IMR-90 (cell line): Measurements from ENCODE around the gene B4GALNT3. TPM values are rescaled to one million over a fixed set of nuclear protein-coding genes. Genes with fewer than 3 reads are reported as not detected.

Experiments used
- ATAC-seq: fragments of 200-7000 bp; cut with Tn5 transposase; 2 replicates; pipeline ENCODE4 v1.9.1; 2020; ENCODE audit warnings: low read depth, mild to moderate bottlenecking, moderate library complexity
- BruUV-seq: library from RNA; stranded (reverse); fragments of 400-500 nt; replicated peaks from 2 replicates; lab custom pipeline; 2021; lab: Mats Ljungman, UMichigan
- CTCF ChIA-PET: fragments of 300-600 bp; formaldehyde crosslinking; extraction: SDS; loops from one replicate; lab custom pipeline; 2021; ENCODE audit warnings: antibody characterized with exemption; lab: Yijun Ruan, JAX
- POLR2A ChIA-PET: fragments of 300-600 bp; sonication (Branson Sonifier 250); formaldehyde crosslinking; loops from one replicate; lab custom pipeline; 2022; ENCODE audit warnings: antibody characterized with exemption; ENCODE audit not compliant: unreplicated experiment; lab: Charles Lee
- DNase-seq: peaks from one replicate; pipeline ENCODE4 v3.0.0; 2013
- H2AFZ ChIP-seq: replicated peaks from 2 replicates; pipeline ENCODE3; 2013; ENCODE audit warnings: low read length, mild to moderate bottlenecking; ENCODE audit not compliant: poor library complexity
- H2AK5ac ChIP-seq: 2 replicates; pipeline ENCODE4 v1.6.1; 2013; ENCODE audit warnings: low read depth, low read length, inconsistent platforms
- H2AK9ac ChIP-seq: replicated peaks from 2 replicates; pipeline ENCODE3; 2013; ENCODE audit warnings: mild to moderate bottlenecking, low read depth, low read length, moderate library complexity; ENCODE audit not compliant: poor library complexity
- H2BK120ac ChIP-seq: 2 replicates; pipeline ENCODE4 v1.6.1; 2013; ENCODE audit warnings: low read depth, low read length, inconsistent platforms
- H2BK15ac ChIP-seq: 3 replicates; pipeline ENCODE4 v1.6.1; 2013; ENCODE audit warnings: low read depth, low read length, inconsistent platforms
- H2BK20ac ChIP-seq: 2 replicates; pipeline ENCODE4 v1.6.1; 2013; ENCODE audit warnings: low read depth, mild to moderate bottlenecking, inconsistent platforms, low read length, moderate library complexity
- H2BK5ac ChIP-seq: 2 replicates; pipeline ENCODE4 v1.6.1; 2013; ENCODE audit warnings: mild to moderate bottlenecking, low read depth, low read length, inconsistent platforms; ENCODE audit not compliant: poor library complexity, severe bottlenecking
- H3K14ac ChIP-seq: replicated peaks from 2 replicates; pipeline ENCODE4 v1.6.1; 2013; ENCODE audit warnings: low read depth, low read length, inconsistent platforms
- H3K18ac ChIP-seq: 2 replicates; pipeline ENCODE4 v1.6.1; 2013; ENCODE audit warnings: low read depth, low read length, control low read depth
- H3K23ac ChIP-seq: 2 replicates; pipeline ENCODE4 v1.6.1; 2013; ENCODE audit warnings: low read depth, low read length, inconsistent platforms
- H3K27ac ChIP-seq: 2 replicates; pipeline ENCODE4 v1.5.1; 2013; ENCODE audit warnings: mild to moderate bottlenecking, control low read depth, low read length; ENCODE audit not compliant: insufficient read depth
- H3K27me3 ChIP-seq: 2 replicates; pipeline ENCODE4 v1.6.1; 2013; ENCODE audit warnings: low read length; ENCODE audit not compliant: control insufficient read depth, insufficient read depth
- H3K36me3 ChIP-seq: 2 replicates; pipeline ENCODE4 v1.6.1; 2013; ENCODE audit warnings: low read length, mixed read lengths; ENCODE audit not compliant: control insufficient read depth, insufficient read depth
- H3K4ac ChIP-seq: 2 replicates; pipeline ENCODE4 v1.6.1; 2013; ENCODE audit warnings: low read depth, low read length, inconsistent platforms
- H3K4me1 ChIP-seq: 2 replicates; pipeline ENCODE4 v1.6.1; 2013; ENCODE audit warnings: low read length, mixed read lengths; ENCODE audit not compliant: control insufficient read depth, insufficient read depth
- H3K4me2 ChIP-seq: 2 replicates; pipeline ENCODE4 v1.6.1; 2013; ENCODE audit warnings: low read depth, mild to moderate bottlenecking, control low read depth, low read length, moderate library complexity
- H3K4me3 ChIP-seq: 2 replicates; pipeline ENCODE4 v1.5.1; 2013; ENCODE audit warnings: low read depth, mild to moderate bottlenecking, control low read depth, low read length, moderate library complexity; ENCODE audit not compliant: insufficient read depth
- H3K56ac ChIP-seq: 2 replicates; pipeline ENCODE4 v1.6.1; 2013; ENCODE audit warnings: low read length, inconsistent platforms; ENCODE audit not compliant: insufficient read depth; ENCODE audit errors: extremely low read depth
- H3K79me1 ChIP-seq, 2 experiments: 2 replicates each; pipeline ENCODE4 v1.6.1; 2013; ENCODE audit warnings: low read length in 2 of 2, inconsistent platforms in 1 of 2, low read depth in 1 of 2
- H3K9ac ChIP-seq: 2 replicates; pipeline ENCODE4 v1.6.1; 2013; ENCODE audit warnings: low read depth, low read length, control low read depth
- H3K9me1 ChIP-seq: 2 replicates; pipeline ENCODE4 v1.6.1; 2013; ENCODE audit warnings: low read length, inconsistent platforms; ENCODE audit not compliant: insufficient read depth
- H3K9me3 ChIP-seq: 2 replicates; pipeline ENCODE4 v1.6.1; 2013; ENCODE audit warnings: low read length; ENCODE audit not compliant: control insufficient read depth, insufficient read depth
- H4K20me1 ChIP-seq: 2 replicates; pipeline ENCODE4 v1.6.1; 2013; ENCODE audit warnings: low read length, inconsistent platforms; ENCODE audit not compliant: insufficient read depth
- H4K5ac ChIP-seq: 2 replicates; pipeline ENCODE4 v1.6.1; 2013; ENCODE audit warnings: mild to moderate bottlenecking, low read depth, low read length, control low read depth
- H4K8ac ChIP-seq, 2 experiments: 2 replicates each; pipeline ENCODE4 v1.6.1; 2013; ENCODE audit warnings: low read depth in 2 of 2, low read length in 2 of 2, control low read depth in 1 of 2, inconsistent platforms in 1 of 2
- H4K91ac ChIP-seq: 2 replicates; pipeline ENCODE4 v1.6.1; 2013; ENCODE audit warnings: low read depth, low read length, inconsistent platforms; ENCODE audit not compliant: insufficient read depth
- BHLHE40 ChIP-seq: fragments of 150-350 bp; IDR thresholded peaks from 2 replicates; pipeline ENCODE4 v1.6.1; 2016; ENCODE audit warnings: mild to moderate bottlenecking, low read depth, low read length
- CEBPB ChIP-seq: IDR thresholded peaks from 2 replicates; pipeline ENCODE4 v1.6.1; 2012; ENCODE audit warnings: low read depth, low read length, improper control_type of control experiment
- CHD1 ChIP-seq: IDR thresholded peaks from 2 replicates; pipeline ENCODE4 v1.6.1; 2012; ENCODE audit warnings: low read depth, low read length, improper control_type of control experiment
- FOS ChIP-seq: fragments of 150-350 bp; IDR thresholded peaks from 2 replicates; pipeline ENCODE4 v1.6.1; 2016; ENCODE audit warnings: low read depth, low read length
- MAFK ChIP-seq: IDR thresholded peaks from 2 replicates; pipeline ENCODE4 v1.6.1; 2012; ENCODE audit warnings: low read depth, low read length, improper control_type of control experiment
- MAZ ChIP-seq: IDR thresholded peaks from 2 replicates; pipeline ENCODE4 v1.6.1; 2012; ENCODE audit warnings: low read depth, mild to moderate bottlenecking, low read length, improper control_type of control experiment, moderate library complexity, borderline replicate concordance
- MXI1 ChIP-seq: IDR thresholded peaks from 2 replicates; pipeline ENCODE4 v1.6.1; 2012; ENCODE audit warnings: low read depth, mild to moderate bottlenecking, low read length, moderate library complexity, borderline replicate concordance
- NFE2L2 ChIP-seq: fragments of 150-350 bp; IDR thresholded peaks from 2 replicates; pipeline ENCODE4 v1.6.1; 2016; ENCODE audit warnings: low read depth, mild to moderate bottlenecking, low read length
- POLR2A ChIP-seq: IDR thresholded peaks from 2 replicates; pipeline ENCODE4 v1.6.1; 2012; ENCODE audit warnings: mild to moderate bottlenecking, low read depth, low read length
- RAD21 ChIP-seq: IDR thresholded peaks from 2 replicates; pipeline ENCODE4 v1.6.1; 2012; ENCODE audit warnings: low read length, improper control_type of control experiment
- RCOR1 ChIP-seq: IDR thresholded peaks from 2 replicates; pipeline ENCODE4 v1.6.1; 2012; ENCODE audit warnings: mild to moderate bottlenecking, low read length, improper control_type of control experiment; ENCODE audit not compliant: insufficient replicate concordance
- RFX5 ChIP-seq: IDR thresholded peaks from 2 replicates; pipeline ENCODE4 v1.8.0; 2012; ENCODE audit warnings: low read depth, mild to moderate bottlenecking, low read length, moderate library complexity
- SMC3 ChIP-seq: fragments of 150-350 bp; IDR thresholded peaks from 2 replicates; pipeline ENCODE4 v1.6.1; 2016; ENCODE audit warnings: low read depth, mild to moderate bottlenecking, antibody characterized with exemption, low read length, moderate library complexity
- WGBS, 2 experiments: methylation state at CpG; one replicate each; pipeline versions ENCODE4 v1.1.5 to v1.1.7; 2013; ENCODE audit warnings: missing lambda C conversion rate in 2 of 2; ENCODE audit not compliant: insufficient read length in 1 of 2; ENCODE audit errors: extremely low coverage in 2 of 2; 5-methylcytosine and 5-hydroxymethylcytosine counted together
- dilution Hi-C: fragments of 300-500 bp; cut with HindIII; formaldehyde crosslinking; loops from one replicate; pipeline ENCODE4 v1.14.3; 2018; ENCODE audit warnings: low sequenced_read_pairs; ENCODE audit not compliant: unreplicated experiment
- in situ Hi-C: fragments of 300-500 bp; cut with MboI; formaldehyde crosslinking; loops from 3 replicates; pipeline ENCODE4 v1.14.3; 2019; ENCODE audit warnings: low sequenced_read_pairs, inconsistent platforms, mixed read lengths
- intact Hi-C: fragments of 100-400 bp; cut with micrococcal nuclease; formaldehyde crosslinking; loops from 2 replicates; pipeline ENCODE4 v1.10.0; 2022
- polyA plus RNA-seq, 3 experiments: library from polyadenylated mRNA; depleted of rRNA; stranded (reverse); fragments of >200 nt; gene quantifications; 2 replicates each; pipeline ENCODE4 v1.2.3, GENCODE V29; 2012; ENCODE audit warnings: low replicate concordance in 1 of 3
- total RNA-seq: library from RNA; depleted of rRNA; stranded (reverse); fragments of >200 nt; gene quantifications from 2 replicates; pipeline ENCODE4 v1.2.3, GENCODE V29; 2012
- TF ChIP-seq, protein P1 (sequence below): conservative IDR thresholded peaks from 2 replicates; pipeline ENCODE4 v1.5.1; 2012; ENCODE audit warnings: mild to moderate bottlenecking, low read depth, low read length, improper control_type of control experiment
- TF ChIP-seq, protein P2 (sequence below): fragments of 150-350 bp; IDR thresholded peaks from 2 replicates; pipeline ENCODE4 v1.6.1; 2016; ENCODE audit warnings: low read depth, mild to moderate bottlenecking, low read length, moderate library complexity, borderline replicate concordance
- TF ChIP-seq, protein P3 (sequence below): fragments of 150-350 bp; IDR thresholded peaks from 2 replicates; pipeline ENCODE4 v1.6.1; 2017; ENCODE audit warnings: mild to moderate bottlenecking, antibody characterized with exemption, low read length, low read depth

B4GALNT3 gene
- total and polyA plus RNA-seq, 2 of the 4 experiments (the other 2 are of a cell fraction): not detected

DNA sequence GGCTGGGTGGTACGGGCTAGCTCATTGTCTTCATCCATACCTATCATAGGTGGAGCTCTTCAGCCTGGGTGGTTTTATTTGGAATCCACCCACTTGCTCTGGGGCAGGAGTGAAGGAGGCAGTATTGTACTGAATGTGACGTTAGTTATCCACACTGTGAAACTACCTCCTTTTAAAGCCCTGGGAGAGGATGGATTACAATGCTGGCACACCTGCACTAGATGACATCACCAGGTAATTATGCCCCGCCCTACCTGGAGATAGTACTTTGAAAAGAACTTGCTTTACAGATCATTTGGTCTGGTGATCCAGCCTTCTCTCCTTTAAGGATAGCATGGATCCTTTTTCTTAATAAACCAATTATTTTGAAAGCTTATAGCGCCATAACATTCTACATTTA, 78.0 kb downstream of the B4GALNT3 start:
- no peak overlapping the region for H2BK20ac ChIP-seq
- H2BK5ac ChIP-seq: no peak overlapping the region
- intact Hi-C loops: no loop called here
- no peak overlapping the region for H3K9ac ChIP-seq
- CTCF ChIA-PET: no interaction called here
- H4K20me1 ChIP-seq: no peaks in the 10 kb centered on the region
- no TSS peak for BruUV-seq
- H2AK9ac ChIP-seq: no peak overlapping the region
- H4K8ac ChIP-seq: no peak overlapping the region
- H3K23ac ChIP-seq: no peak overlapping the region
- no peak overlapping the region for H4K91ac ChIP-seq
- H2AK5ac ChIP-seq: no peak overlapping the region
- in situ Hi-C loops: loop anchor here (5.0 kb wide), 1 partner anchor 90 kb away; no protein-coding TSS in a partner anchor
- H3K4me3 ChIP-seq: no peak overlapping the region
- H3K14ac ChIP-seq: no peak overlapping the region
- H3K4me2 ChIP-seq: no peak overlapping the region
- no peak overlapping the region for H3K56ac ChIP-seq
- peaks cover 2% of the 10 kb centered on the region; the same call in 1 of the 2 replicates for H3K4me1 ChIP-seq
- H4K5ac ChIP-seq: no peak overlapping the region
- H3K79me1 ChIP-seq: no peaks in the 10 kb centered on the region
- ATAC-seq: no peak
- H2BK120ac ChIP-seq: no peak overlapping the region
- H3K9me1 ChIP-seq: no peaks in the 10 kb centered on the region
- H3K18ac ChIP-seq: no peak overlapping the region
- TF ChIP-seq SMC3: no peak
- TF ChIP-seq CHD1: no peak
- no peak for TF ChIP-seq RCOR1
- TF ChIP-seq MXI1: no peak
- no peak for TF ChIP-seq RAD21
- TF ChIP-seq POLR2A: no peak
- no peak for TF ChIP-seq MAZ
- no peak for TF ChIP-seq RFX5
- TF ChIP-seq BHLHE40: no peak
- TF ChIP-seq, protein P1, sequence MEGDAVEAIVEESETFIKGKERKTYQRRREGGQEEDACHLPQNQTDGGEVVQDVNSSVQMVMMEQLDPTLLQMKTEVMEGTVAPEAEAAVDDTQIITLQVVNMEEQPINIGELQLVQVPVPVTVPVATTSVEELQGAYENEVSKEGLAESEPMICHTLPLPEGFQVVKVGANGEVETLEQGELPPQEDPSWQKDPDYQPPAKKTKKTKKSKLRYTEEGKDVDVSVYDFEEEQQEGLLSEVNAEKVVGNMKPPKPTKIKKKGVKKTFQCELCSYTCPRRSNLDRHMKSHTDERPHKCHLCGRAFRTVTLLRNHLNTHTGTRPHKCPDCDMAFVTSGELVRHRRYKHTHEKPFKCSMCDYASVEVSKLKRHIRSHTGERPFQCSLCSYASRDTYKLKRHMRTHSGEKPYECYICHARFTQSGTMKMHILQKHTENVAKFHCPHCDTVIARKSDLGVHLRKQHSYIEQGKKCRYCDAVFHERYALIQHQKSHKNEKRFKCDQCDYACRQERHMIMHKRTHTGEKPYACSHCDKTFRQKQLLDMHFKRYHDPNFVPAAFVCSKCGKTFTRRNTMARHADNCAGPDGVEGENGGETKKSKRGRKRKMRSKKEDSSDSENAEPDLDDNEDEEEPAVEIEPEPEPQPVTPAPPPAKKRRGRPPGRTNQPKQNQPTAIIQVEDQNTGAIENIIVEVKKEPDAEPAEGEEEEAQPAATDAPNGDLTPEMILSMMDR: no peak
- TF ChIP-seq, protein P2, sequence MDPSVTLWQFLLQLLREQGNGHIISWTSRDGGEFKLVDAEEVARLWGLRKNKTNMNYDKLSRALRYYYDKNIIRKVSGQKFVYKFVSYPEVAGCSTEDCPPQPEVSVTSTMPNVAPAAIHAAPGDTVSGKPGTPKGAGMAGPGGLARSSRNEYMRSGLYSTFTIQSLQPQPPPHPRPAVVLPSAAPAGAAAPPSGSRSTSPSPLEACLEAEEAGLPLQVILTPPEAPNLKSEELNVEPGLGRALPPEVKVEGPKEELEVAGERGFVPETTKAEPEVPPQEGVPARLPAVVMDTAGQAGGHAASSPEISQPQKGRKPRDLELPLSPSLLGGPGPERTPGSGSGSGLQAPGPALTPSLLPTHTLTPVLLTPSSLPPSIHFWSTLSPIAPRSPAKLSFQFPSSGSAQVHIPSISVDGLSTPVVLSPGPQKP: no peak
- TF ChIP-seq CEBPB: no peak
- TF ChIP-seq MAFK: no peak
- TF ChIP-seq, protein P3, sequence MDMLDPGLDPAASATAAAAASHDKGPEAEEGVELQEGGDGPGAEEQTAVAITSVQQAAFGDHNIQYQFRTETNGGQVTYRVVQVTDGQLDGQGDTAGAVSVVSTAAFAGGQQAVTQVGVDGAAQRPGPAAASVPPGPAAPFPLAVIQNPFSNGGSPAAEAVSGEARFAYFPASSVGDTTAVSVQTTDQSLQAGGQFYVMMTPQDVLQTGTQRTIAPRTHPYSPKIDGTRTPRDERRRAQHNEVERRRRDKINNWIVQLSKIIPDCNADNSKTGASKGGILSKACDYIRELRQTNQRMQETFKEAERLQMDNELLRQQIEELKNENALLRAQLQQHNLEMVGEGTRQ: no peak
- TF ChIP-seq NFE2L2: no peak
- TF ChIP-seq FOS: no peak
- no peak overlapping the region for H3K27ac ChIP-seq
- POLR2A ChIA-PET: no interaction called here
- H3K9me3 ChIP-seq: no peaks in the 10 kb centered on the region
- no CpG with 5 or more reads among the region's 4 CpGs for WGBS, 2 experiments
- no peak for DNase-seq
- no peak overlapping the region for H2BK15ac ChIP-seq
- H2AFZ ChIP-seq: no peak overlapping the region
- no peaks in the 10 kb centered on the region for H3K36me3 ChIP-seq
- peaks cover 48% of the 10 kb centered on the region for H3K27me3 ChIP-seq
- dilution Hi-C loops: no loop called here
- H3K4ac ChIP-seq: no peak overlapping the region
